CD4-positive, alpha-beta T cell treated with Interleukin-17A for 1 hour (primary cell): ENCODE results near the gene DCDC1.
"Not testable (repeated sequence)": the region's sequence is repeated elsewhere in the genome, so short reads cannot be mapped to it uniquely, and the experiment has no call there.

Experiments
- DNase-seq: peaks from one replicate; pipeline ENCODE4 v3.0.0-alpha.2; 2020

Gene DCDC1

DNA sequence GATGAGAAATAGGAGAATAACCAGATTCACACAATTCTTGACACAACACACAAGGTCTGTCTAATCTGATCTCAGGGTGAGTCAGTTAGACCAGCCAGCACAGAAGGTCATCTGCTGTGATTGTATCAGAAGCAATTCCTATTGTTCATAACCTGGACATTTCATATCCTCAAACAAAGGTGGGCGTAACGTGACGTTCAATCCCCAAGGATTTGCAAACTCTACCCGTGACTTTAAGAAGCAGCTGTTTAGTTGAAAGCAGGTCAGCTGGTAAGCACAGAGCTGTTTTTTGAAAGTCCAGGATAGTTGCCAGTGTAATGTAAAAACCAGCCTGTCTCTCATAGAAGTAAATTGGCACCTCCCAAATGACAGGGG, 385.1 kb downstream of the DCDC1 start:
- no peak for DNase-seq

DNA sequence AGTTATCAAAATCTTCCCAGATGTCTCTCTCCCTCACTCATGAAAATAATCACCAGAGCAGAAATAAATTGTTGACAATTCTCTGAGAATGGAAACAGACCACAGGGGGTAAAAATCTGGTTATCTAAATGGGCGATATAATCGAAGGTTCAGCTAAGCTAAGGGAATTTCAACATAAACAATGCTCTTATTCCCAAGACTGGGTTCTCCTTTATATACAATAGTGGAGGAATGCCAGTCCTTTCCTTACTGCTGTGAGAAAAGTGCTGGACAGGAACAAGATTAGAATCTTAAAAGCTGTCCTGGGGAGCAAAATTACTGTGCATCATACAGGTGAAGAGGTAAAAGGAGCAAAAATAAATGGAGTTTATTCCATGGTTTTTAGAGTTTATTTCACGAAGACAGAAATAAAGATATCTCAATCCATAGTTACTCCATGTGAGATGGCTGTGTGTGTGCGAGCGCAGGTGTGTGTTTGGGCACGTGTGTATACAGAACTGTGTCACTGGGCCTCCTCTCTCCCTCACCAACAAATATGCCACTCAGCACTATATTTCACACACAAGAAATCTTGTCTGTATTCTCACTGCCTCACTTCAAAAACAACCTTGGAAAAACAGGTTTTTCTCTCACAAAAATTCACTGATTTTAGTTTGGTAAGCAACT, 385.6 kb downstream of the DCDC1 start:
- DNase-seq: no peak

DNA sequence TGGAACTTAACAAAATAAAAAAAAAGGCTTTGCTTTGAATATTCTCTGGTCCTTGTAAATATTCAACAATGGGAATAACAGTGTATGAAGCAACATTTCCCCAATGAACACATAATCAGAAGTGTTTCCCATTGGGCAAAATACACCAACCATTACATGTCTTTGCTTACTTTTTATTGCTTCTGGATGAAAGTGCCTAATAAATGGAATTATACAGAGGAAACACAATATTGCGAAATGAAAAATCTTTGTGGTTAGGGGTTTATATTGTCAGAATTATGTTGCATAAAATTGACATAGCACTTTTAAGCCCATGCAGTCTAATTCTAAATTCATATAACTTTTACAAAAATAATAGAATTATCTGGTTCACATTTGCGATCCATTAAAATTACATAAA, 386.4 kb downstream of the DCDC1 start:
- no peak for DNase-seq

DNA sequence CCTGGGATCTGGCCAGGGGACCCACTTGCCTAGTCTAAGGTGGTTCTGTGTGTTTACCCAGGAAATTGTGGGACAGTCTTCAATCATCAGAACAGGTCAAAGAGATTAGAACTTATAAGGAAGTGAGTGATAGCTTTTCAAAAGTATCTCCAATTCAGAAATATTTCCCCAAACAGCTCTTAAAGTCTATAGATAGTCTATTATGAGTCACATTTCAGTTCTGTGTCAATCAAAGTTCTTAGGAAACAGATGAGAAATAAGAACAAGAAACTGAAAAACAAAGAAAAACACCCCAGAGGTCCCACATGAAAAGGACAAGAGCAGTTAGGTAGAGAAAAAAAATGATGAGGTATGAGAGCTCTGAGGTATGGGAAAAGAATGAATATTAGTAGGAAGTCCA, 402.0 kb downstream of the DCDC1 start:
- DNase-seq: no peak

DNA sequence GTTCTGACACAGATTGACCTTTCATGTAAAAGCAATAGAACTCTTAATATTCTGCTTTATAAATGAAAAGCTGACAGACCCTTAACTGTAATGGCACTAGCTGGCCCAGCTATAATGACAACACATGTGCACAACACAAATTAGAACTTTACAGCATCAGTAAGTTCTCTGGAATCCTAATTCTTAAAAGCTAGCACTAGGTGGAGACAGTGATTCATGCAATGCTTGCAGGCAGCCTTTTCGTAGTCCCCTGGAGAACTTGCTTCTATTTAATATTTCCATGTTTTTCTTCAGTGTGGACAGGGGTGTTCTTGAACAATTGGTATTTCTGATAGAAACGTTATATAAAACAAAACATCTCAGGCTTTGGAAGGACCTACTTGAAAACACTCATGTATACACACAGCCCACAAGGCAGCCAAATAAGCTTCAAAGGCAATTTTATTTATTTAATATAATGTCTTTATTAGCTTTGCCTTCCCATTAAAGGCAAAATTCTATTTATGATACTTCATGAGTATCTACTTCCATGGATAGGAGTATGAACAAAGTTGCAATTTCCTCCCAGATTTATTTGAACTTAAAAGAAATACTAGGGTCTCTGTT, 409.0 kb downstream of the DCDC1 start:
- no peak for DNase-seq

DNA sequence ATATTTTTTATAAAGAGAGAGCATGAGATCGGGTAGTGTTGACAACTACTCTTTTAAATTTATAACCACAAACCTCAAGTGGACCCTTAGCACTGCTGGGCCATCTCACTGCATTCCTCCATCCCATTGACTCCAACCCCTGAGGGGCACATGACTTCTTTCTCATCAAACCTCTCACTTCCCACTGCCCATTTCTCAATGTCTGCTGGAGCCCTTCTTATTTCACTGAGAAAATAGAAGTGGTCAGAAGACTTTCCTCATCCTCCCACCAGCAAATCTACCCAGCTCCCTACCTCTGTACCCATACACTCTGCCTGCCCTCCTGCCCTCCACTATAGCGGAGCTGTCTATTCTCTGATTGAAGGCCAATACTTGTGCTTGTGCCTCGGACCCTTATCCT, 412.8 kb downstream of the DCDC1 start:
- no peak for DNase-seq

DNA sequence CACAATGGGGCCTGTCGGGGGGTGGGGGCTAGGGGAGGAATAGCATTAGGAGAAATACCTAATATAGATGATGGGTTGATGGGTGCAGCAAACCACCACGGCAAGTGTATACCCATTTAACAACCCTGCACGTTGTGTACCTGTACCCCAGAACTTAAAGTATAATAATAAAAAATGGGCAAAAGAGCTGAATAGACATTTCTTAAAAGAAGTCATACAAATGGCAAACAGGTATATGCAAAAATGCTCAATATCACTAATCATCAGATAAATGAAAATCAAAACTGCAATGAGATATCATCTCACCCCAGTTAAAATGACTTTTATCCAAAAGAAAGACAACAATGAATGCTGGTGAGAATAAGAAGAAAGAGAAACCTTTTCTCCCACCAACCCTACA, 419.7 kb downstream of the DCDC1 start:
- no peak for DNase-seq

DNA sequence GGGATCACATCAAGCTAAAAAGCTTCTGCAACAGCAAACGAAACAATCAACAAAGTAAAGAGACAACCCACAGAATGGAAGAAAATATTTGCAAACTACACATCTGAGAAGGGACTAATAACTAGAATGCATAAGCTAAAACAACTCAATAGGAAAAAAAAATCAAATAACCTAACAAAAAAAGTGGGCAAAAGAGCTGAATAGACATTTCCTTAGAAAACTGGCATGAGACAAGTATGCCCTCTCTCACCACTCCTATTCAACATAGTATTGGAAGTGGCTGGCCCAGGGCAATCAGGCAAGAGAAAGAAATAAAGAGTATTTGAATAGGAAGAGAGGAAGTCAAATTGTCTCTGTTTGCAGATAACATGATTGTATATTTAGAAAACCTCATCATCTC, 421.8 kb downstream of the DCDC1 start:
- DNase-seq: not testable (repeated sequence)

DNA sequence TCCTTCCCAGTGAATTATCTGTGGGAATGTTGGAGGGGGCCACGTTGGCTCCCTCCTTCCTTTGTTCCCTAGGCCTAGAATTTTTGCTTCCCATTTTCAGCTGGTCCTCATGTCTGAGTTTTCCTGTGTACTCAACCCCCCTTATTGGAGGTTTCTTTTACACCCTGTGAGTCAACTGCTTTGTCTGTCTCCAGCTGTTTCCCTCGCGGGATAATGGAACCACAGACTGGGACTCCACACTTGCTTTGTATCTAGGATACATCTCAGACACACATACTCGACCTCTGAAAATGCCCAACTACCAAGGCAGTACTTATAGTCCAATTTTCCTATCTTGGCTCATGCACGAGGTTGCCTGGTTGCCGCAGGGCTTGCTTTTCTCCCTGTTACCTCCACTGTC, 430.7 kb downstream of the DCDC1 start:
- DNase-seq: no peak

DNA sequence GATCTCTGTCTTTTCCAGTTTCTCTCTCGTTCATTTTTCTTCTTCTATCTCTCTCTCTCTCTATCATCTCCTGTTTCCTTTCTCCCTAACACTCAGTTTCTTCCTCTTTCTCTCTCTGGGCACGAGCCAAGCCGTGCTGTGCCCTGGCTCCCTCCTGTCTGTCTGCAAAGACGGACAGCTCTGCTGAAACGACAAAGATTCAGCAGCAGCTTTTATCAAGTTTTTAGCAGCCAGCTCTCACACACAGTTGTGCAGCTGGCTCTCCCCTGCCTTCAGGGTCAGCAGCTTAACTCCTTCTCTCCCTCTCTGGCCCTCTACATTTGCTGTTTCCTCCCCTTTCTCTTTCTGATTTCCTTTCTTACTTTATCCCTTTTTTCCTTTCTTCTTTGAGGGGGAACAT, 431.4 kb downstream of the DCDC1 start:
- DNase-seq: no peak

DNA sequence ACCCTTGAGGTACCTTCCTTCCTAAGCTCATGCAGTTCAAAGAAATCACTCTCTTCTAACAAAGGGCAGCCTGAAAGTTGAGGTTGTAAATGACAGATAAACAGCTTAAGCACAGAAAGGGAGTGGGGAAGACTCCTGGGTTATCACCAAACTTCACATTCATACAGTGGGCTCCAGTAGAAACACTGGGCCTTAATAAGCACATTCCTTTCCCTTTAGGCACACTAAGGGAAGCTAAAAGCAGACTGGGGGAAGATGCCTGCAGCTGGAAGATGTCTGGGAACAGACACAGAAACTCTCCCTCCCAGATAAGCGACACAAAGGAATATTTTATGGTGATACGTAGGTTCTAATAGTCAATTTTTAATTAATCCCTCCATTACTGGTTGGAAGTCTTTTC, 433.0 kb downstream of the DCDC1 start:
- DNase-seq: no peak

DNA sequence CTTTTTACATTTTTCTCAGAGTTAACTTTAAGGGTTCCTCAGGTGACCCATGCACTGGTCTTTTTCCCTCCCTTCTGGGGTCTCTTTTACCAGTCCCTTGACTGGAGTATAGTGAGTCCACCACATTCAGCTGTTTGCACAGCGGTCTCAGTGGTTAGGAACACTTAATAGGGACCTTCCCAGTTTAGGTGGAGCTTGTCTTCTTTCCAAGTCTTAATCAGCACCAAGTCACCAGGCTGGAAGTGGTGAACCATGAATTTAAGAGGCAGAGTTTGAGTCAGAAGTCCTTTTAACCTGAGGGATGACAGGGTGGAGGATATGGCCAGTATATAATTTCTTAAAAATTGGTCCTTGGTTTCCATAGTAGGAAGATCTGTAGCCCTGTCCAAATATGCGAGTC, 433.7 kb downstream of the DCDC1 start:
- DNase-seq: no peak

DNA sequence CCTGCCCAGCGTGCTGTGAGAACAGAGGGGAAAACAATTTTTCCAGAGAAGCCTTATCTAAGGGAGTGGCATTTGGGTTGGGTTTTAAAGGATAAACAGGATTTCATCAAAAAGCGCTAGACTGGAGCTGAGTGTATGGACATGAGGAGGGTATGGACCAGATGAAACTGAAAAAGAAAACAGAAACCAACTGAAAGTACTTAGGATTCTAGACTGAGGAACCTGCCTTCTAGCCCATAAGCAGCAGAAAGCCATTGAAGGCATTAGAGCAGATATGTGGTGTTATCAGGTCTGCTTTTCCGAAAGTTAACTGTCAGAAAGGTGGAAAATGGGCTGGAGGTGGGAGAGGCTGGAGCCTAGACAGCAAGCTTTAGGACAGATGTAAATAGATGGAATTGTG, 443.4 kb downstream of the DCDC1 start:
- DNase-seq: no peak

DNA sequence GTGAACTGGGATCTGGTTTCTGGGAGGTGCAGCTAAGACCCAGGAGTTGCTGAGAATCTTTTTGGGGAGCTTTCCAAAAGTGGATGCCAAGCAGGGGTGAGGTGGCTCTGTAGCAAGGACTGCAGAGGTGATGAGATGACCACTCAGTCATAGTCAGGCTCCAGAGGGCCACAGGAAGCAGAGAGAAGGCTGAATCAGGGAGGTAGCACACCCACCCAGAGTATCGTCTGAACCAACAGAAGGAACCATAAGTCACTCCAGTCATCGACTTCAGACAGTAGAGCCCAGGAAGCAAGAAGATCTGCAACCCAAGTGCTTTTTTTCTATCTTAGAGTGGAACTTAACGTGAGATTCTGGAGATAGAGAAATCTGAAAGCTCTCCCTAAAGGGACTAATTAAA, 447.7 kb downstream of the DCDC1 start:
- no peak for DNase-seq

DNA sequence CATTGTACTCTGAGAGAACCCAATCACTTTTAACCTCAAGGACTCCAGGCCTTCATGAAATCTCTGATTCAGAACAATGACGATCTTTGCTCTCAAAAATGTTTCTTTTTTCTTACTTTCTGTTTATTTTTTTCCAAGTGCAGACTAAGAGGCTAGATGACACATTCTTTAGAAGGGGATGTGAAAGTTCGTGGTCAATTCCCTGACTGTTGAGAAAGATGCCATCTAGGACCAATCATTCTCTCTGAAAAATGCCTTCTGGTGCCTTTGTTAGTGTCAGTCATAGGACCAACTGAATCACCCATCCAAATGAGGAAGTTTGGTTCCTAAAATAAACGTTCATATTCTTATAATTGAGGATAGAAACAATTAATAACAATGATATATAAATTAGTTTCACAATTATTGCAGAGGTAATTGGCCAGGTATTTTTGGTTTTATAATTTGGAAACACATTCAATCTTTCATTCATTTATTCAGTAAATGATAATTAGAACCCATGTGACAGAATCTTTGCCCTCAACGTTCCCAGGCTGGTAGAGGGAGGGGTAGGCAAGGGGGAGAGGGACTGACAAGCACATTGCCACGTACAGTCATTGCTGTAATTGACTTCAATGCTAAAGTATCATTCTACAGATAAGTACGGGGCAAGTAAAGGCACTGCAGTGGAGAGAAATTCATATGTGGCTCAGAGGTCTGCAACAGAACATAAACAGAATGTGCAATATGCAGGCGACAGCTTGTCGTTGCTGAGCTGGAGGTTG, 450.0 kb downstream of the DCDC1 start:
- peak; percentile 5 for DNase-seq

DNA sequence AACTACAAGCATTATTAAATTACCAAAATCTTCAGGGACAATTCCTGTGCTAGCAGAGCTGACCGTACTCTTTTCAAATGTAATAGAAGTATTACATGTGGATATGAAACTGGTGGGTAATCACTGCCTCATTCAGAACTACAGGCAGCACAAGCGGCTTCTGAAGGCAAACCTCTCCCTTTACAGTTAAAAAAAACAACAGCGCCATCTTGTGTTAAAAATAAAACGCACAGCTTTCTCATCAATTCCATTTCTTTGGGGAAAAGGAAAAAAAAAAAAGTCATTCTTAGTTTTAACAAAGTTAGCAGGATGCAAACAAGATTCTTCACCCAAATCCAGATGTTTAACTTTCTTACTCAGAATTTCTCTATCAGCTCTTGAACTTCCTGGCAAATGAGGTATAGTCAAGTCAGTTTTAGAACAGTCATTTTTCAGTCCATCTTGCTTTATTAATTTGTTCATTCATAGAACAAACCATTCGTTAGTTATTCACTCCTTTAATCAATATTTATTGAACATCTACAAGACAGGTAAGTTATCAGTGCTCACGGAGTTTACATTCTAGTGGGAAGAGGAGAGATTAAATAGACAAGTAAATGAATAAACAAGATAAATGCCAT, 451.6 kb downstream of the DCDC1 start:
- peak; percentile 12 for DNase-seq

DNA sequence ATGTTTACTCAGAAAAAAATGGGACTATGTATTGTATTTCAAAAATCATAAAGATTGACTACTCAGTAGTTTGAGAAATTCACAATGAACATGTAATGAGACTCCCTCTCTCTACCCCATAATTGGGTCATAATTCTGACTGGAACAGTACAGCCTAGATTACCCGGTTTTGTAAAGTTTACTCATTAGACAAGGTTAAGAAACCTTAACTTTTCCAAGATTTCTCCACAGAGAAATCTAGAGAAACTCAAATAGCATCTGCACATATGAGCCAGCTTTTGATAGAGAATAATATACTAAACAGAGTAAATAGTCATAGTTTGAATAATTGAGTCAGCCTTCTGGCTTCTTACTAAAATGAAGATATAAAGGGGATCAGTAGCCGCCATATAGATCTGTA, 452.3 kb downstream of the DCDC1 start:
- no peak for DNase-seq

DNA sequence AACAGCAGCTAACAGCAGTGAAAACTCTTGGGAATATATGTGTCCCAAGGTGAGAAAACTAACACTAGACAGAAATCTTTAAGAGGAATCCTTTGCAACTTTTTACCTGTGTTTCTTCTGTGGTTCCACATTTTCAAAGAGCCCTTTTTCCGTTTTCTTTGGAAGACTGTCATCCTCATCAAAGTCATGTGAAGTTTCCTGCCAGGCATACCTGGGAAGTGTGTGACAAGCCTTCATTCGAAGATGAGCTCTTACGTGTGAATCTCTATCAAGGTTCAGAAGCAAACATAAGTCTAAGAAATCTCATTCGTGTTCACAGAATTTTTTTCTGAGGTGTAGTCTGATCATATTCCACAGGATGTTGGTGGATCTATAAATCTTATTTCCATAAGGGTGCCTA, 452.8 kb downstream of the DCDC1 start:
- DNase-seq: no peak

DNA sequence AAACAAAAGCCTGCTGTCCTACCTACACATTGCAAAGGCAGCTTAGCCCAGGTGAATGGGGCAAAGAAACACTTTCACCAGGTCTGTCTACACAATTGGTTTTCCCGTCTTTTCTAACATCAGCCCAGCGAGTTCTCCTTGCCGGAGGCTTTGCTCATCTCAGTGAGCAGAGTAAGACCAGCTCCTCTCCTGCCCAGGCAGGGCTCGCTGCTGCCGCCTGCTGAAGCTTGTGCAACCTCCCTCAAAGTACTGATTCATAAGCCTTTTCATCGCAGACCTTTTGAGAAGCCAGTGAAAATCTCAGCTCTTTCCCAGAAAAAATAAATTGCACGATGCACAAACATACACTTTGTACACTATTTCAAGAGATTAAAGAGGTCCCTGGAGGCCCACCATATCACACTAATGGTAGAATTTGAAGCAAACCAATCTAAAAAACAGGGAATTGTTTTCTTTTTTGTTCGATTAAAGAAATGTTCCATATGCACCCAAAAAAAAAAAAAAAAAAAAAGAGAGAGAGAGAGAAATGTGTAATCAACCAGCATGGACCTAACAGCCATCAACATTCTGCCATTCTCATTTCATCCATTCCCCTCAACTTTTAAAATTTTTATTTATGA, 455.3 kb downstream of the DCDC1 start:
- DNase-seq: no peak

DNA sequence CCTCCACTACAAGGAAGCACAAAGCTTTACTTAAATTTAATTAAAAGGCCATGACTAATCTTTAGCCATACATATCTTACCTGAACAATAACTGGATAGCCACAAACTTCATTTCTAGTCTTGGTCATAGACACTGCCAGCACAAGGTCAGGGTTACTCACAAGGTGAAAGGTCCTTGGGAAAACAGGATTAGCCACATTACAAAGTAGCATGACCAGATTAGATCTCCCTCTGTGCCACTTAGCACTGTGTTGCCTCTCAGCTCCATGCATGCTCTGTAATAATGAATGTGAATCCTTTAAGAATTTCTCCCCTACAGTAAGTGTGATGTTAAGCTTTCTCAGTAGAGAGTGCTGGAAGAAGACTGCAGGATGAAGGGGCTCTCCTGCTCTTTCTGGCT, 458.3 kb downstream of the DCDC1 start:
- DNase-seq: no peak

DNA sequence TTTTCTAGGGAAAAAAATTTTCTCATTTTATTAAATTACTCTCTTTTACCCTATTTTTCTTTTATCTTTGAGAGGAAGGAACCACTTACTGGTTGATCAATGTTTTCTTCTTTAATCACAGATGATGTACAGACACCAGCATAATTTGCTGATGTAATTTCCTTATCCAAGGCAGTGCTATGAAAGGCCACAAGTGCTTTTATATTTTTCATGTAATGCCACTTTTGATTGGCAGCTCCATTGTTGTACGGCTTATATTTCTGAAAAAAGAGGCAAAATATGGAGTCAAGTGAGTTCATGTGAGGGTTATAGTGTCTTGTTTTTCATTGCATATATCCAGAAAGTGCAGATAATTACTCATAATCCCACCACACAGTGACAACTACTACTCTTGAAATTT, 460.7 kb downstream of the DCDC1 start:
- no peak for DNase-seq

DNA sequence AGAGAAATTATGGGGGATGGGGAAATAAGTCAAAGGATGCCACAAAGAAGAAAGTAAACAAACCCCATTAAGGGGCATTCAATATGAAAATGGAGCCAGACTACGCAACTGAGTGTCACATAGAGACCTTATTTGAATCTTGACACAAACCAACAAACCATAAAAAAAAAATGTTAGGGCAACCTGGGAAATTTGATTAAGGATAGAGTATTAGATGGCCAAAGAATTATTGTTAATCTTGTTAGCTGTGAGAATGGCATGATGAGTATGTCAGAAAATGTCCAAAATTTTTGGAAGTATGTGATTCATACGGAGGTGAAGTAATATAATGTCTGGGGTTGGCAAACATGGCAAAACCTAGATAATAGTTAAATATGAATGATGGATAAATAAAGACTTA, 461.3 kb downstream of the DCDC1 start:
- DNase-seq: no peak

DNA sequence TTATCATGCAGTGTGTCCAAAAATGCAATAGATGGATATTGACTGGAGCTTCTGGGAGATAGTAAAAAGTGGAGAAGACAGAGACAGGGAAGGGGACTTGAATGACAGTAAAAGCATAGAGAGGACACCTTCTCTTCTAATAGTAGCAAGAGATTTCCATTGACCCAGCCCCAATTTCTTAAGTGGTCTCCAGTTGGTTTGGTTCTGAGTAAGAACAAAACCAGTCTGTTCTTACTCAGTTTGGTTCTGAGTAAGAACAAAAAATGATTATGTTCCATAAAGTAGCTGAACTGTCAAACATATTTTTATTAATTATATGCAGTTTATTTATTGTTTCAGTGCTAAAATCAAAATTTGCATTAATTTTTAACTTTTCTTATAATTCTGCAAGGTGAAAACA, 466.6 kb downstream of the DCDC1 start:
- no peak for DNase-seq

DNA sequence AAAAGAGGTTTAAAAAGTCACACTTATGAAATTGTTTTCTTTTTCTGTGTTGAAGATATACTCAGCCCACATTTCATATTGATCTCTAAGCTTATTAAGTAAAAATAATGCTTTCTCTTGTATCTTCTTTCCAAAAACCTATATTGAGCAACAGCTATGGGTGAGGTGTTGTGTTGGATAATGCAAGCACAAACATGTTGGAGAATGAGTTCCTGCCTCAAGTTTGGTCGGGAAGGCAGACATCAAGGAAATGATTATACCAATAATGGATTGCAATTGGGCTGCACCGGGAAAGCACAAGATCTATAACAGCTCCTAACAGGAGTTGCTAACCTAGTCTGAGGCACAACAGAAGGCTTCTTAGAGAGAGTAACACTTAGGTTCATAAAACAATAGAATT, 474.5 kb downstream of the DCDC1 start:
- DNase-seq: no peak
